ENCODE measurements around the gene ARHGEF19.
A peak's percentile ranks its signal among the peaks of the same experiment; 100 is the strongest.
"Not testable (repeated sequence)": the region's sequence is repeated elsewhere in the genome, so short reads cannot be mapped to it uniquely, and the experiment has no call there.

Gene ARHGEF19

GRCh38 chr1:16212251-16212961 is at the start of gene ARHGEF19:
TSS of gene ARHGEF19 (minus strand) at chr1:16212652. CDS start at chr1:16209054, 3,598 bp downstream.
- DNase-seq (ENCODE audit: extremely low spot score, insufficient read length, low read depth) (no peak), FAIRE-seq (no peak)

GRCh38 chr1:16262067-16262466 is 49.6 kb upstream of the ARHGEF19 start:
- DNase-seq (ENCODE audit: extremely low spot score, insufficient read length, low read depth): no peak
- no peak for FAIRE-seq

DNA sequence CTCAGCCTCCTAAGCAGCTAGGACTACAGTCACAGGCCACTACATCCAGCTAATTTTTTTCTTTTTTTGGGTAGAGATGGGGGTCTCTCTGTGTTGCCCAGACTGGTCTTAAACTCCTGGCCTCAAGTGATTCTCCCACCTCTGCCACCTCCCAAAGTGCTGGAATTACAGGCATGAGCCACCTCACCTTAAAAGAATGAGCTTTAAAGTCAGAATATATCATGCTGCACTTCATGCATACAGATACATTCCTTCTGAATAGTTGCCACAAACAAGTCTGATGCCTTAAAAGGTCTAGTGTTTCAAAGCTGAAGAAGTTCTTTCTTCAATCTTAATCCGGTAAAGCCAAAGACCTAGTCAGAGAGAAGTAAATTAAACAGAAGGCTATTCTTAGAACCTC is 48.4 kb upstream of the ARHGEF19 start:
- FAIRE-seq: no peak
- no peak for DNase-seq (ENCODE audit: extremely low spot score, insufficient read length, low read depth)

DNA sequence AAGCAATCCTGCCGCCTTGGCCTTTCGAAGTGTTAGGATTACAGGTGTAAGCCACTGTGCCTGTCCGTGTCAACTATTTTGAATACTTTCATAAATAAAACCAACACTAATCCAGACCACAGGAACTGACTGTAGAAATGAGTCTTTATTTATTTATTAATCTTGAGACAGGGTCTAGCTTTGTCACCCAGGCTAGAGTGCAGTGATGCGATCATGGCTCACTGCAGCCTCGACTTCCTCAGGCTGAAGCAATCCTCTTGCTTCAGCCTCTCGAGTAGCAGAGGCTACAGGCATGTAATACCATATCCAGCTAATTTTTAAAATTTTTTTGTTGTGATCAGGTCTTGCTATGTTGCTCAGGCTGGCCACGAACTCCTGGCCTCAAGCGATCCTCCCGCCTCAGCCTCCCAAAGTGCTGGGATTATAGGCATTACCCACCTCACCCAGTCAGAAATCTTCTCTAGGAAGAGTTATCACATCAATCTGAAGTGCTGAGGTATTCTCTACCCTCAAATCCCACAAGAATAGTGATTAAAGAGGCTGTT is 46.2 kb upstream of the ARHGEF19 start:
- DNase-seq (ENCODE audit: extremely low spot score, insufficient read length, low read depth) (no peak), FAIRE-seq (no peak)

DNA sequence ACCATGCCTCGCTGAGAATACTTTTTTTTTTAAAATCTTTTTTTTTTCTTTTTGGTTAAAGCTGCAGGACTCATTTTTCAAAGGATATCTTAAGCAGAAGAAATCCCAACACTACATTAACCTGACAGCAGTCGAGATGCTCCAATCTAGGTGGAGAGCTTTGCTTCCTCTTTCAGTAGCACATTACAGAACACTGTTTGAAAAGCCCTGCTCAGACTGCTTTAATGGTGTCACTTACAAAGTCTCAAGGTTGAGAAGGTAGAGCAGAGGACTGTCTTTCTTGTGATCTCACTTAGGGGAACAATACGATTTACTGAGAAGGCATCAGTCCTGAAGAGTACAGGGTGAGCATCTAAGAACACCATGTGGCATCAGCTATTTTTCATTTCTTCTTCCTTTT is 45.5 kb upstream of the ARHGEF19 start:
- FAIRE-seq: no peak

DNA sequence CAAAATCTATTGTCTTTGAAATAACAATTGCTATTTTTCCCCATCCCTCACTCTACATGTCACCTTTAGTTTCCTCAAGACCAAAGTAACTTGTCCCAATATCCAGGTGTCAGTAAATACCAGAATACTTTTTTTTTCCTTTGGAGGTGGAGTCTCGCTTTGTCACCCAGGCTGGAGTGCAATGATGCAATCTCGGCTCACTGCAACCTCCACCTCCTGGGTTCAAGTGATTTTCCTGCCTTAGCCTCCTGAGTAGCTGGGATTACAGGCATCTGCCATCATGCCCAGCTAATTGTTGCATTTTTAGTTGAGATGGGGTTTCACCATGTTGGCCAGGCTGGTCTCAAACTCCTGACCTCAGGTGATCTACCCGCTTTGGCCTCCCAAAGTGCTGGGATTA is 45.1 kb upstream of the ARHGEF19 start:
- not testable (repeated sequence) for FAIRE-seq; DNase-seq (ENCODE audit: extremely low spot score, insufficient read length, low read depth)

More for the DNA sequence above, 45.5 kb upstream of the ARHGEF19 start:
- DNase-seq (ENCODE audit: extremely low spot score, insufficient read length, low read depth): no peak

DNA sequence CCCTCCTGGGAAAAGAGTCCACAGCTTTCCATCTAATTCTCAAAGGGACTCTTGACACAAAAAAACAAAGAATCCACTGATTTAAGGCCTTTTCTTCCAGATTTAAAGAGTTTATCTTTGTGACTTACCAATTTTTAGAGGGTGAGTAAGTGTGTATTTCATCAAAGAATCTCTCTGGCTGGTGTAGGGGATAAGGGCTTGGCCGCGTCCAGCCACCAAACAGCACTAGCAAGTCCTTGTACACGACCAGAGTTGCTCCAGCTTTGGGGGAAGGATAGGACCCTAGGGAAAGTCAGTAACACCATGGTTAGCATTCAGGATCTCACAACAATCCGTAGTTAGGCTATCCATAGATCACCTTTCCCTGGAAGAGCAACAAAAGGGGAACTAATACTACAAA is 44.0 kb upstream of the ARHGEF19 start:
- no peak for DNase-seq (ENCODE audit: extremely low spot score, insufficient read length, low read depth)
- no peak for FAIRE-seq

DNA sequence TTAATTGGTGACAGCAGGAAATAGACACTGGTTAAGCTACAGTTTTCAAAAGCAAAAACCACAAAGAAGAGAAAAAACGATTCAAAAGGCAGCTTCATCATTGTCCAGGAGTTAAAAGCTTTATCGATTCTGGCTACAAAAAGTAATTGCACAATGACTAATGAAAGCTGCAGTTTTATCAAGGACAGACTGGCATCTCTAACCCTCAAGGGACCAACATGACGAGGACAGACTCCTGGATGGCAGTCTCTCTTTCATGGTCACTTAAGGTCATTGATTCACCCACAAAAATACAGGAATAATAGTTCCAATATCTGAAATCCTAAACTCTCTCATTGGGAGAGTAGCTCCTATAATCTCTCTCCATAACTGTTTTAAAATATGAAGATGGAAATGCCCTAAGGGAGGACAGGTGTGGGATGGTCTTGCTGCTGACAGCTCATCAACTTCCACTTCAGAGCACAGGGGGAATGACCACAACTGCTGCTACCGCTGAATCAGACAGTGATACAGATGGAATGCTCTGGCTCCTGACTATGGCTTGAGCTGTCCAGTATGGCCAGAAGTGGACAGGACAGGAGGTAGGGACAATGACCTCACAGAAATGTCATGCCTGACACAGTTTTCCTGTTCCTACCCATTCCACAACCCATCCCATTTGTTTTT is 41.9 kb upstream of the ARHGEF19 start:
- no peak for DNase-seq (ENCODE audit: extremely low spot score, insufficient read length, low read depth)

DNA sequence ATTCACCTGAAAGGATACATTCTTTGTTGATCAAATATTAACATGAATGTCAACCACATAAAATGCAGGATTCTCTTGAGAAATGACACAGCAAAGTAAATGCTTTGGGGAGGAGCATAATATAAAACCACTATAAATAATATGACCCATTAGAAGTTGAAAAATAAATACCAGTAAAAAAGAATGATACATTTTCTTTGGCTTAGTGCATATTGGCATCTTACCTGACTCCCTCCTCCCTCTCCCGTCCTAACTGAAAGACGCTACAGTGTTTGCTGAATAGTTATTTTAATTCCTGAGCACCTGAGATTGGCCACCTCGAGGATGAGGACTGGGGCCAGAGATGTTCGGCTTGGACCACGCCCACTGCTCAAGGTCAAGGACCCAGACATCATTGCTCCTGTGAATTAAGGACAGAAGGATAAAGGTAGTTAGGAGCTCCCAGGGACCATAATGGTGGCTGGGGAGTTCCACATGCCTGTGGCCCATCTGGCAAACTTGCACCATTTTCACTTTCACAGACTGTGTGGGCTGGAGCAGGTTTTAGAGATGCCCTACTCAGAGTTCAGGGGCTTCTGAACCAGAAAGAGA is 41.0 kb upstream of the ARHGEF19 start:
- FAIRE-seq: no peak

More for the DNA sequence above, 41.9 kb upstream of the ARHGEF19 start:
- FAIRE-seq: no peak

GRCh38 chr1:16252912-16253311 is 40.5 kb upstream of the ARHGEF19 start:
- FAIRE-seq (no peak), DNase-seq (ENCODE audit: extremely low spot score, insufficient read length, low read depth) (no peak)

More for the DNA sequence above, 41.0 kb upstream of the ARHGEF19 start:
- no peak for DNase-seq (ENCODE audit: extremely low spot score, insufficient read length, low read depth)

GRCh38 chr1:16251381-16251780 is 38.9 kb upstream of the ARHGEF19 start:
- FAIRE-seq (no peak), DNase-seq (ENCODE audit: extremely low spot score, insufficient read length, low read depth) (no peak)

- DNase-seq (ENCODE audit: extremely low spot score, insufficient read length, low read depth) (no peak), FAIRE-seq (no peak)
These were observed 38.2 kb upstream of the ARHGEF19 start for GRCh38 chr1:16250524-16251251.

GRCh38 chr1:16249596-16250241 is 37.3 kb upstream of the ARHGEF19 start:
- DNase-seq (ENCODE audit: extremely low spot score, insufficient read length, low read depth) (no peak), FAIRE-seq (no peak)

DNA sequence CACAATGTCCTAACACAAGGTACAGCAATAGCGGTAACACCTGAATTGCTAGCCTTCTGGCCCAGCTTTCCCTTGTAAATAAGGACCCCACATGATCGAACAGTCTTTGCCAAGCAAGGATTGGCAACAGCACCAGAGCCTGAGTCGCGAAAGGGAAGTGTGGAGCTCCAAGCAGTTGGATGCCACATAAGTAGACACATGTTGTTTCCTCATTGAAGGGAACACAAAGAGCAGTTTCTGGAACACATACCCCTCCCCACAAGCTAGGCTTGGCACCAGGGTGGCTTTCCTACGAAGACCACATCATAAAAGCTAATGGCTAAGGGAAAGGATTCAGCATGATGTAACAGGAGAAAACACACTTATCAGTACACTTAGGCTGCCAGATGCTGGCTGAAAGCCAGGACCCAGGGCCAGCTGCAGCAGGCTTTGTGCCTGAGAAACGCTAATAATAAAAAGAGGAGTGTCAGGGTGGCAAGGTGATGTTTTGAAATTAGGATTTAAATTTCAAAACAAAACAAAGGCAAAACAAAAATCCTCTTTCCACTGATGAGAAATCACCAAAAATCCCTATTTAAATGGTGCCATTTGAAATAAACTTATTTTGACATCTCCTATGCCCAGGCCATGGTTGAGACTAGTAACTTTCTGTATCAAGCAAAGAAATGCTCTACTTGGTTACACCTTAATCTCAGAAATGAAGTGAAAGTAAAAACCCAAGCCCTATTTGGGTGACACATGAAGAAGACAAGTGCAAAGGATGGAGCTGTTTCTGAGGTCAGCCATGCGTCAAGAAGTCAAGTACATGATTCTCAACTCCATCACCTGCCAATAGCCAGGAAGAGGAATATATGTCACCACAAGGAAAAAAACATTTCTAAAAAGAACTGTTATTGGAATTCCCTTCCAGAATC is 36.4 kb upstream of the ARHGEF19 start:
- DNase-seq (ENCODE audit: extremely low spot score, insufficient read length, low read depth): peak; percentile 35

DNA sequence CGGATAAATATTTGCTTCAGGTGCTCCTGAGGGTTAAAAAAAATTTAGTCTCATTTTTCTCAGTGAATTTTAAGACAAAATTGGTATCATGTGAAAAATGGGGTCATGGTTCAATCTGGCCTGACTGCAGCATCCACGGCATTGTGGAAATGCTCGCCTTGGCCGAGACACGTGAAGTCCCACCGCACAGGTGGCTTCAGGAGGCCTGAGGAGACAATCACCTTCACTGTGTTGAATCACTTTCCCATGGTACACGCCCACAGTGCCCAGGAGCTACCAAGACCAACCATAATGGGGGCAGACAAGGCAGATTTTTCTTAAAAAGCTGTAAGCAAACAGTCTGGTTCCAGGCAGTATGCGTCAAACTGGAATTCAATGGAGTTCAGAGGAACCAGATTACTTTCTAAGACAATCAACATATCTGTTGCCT is 35.6 kb upstream of the ARHGEF19 start:
- no peak for DNase-seq (ENCODE audit: extremely low spot score, insufficient read length, low read depth)
- no peak for FAIRE-seq

More for the DNA sequence above, 36.4 kb upstream of the ARHGEF19 start:
- peak; percentile 91 for FAIRE-seq

GRCh38 chr1:16247441-16247840 is 35.0 kb upstream of the ARHGEF19 start:
- FAIRE-seq: no peak

GRCh38 chr1:16246961-16247360 is 34.5 kb upstream of the ARHGEF19 start:
- no peak for FAIRE-seq
- DNase-seq (ENCODE audit: extremely low spot score, insufficient read length, low read depth): no peak

More at GRCh38 chr1:16247441-16247840, 35.0 kb upstream of the ARHGEF19 start:
- DNase-seq (ENCODE audit: extremely low spot score, insufficient read length, low read depth): no peak

DNA sequence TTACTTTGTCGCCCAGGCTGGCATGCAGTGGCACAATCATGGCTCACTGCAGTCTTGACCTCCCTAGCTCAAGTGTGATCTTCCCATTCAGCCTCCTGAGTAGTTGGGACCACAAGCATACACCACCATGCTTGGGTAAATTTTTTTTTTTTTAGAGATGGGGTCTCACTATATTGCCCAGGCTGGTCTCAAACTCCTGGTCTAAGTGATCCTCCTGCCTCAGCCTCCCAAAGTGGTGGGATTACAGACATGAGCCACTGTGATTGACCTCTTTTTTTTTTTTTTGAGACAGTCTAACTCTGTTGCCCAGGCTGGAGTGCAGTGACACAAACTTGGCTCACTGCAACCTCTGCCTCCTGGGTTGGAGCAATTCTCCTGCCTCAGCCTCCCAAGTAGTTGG is 33.8 kb upstream of the ARHGEF19 start:
- not testable (repeated sequence) for FAIRE-seq; DNase-seq (ENCODE audit: extremely low spot score, insufficient read length, low read depth)

Measured in GM18507 (cell line).